ENCODE measurements around the gene UBE2D2.

UBE2D2 gene

GRCh38 chr5:139671096-139671841 is 110.1 kb downstream of the UBE2D2 start:
- DNase-seq (ENCODE audit: extremely low read depth in 1 of 2, low read depth in 1 of 2) = no peak

DNA sequence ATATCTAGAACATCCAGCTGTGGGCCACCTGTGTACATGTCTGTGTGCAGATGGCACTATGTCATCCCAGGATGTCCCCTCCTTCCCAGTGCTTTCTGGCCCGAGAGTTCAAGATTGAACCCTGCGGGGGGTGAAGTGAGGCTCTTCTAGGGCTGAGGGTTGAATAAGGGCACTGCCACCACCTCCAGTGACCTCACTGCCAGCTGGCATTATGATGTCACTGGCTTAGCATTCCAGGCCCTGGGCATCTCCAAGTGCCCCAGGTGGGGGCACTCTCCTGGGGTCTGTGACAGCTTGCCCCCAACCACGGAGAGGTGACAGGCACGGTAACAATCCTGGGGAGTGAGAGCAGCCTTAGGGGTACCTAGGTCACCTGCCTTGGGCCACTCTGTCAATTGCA is 114.1 kb downstream of the UBE2D2 start:
- DNase-seq (ENCODE audit: extremely low read depth in 1 of 2, low read depth in 1 of 2) = no peak

DNA sequence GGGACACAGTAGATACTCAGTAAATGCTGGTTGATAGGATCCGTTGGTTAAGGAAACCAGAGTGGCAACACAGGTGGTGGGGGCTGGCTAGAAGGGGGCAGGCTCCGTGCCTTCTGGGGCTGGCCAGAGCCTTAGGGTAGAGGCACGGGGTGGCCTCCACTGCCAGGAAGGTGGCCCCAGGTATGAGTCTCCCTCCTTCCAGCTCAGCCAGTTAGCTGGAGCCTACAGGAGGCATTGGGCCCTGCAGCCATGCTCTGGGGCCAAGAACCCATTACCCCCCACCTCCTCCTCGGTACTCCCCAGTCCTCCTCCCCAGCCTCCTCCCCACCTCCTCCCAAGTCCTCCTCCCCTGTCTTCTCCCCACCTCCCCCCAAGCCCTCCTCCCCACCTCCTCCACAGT is 114.7 kb downstream of the UBE2D2 start:
- DNase-seq (ENCODE audit: extremely low read depth in 1 of 2, low read depth in 1 of 2) = no peak

GRCh38 chr5:139676406-139676805 is 115.3 kb downstream of the UBE2D2 start:
- no peak for DNase-seq (ENCODE audit: extremely low read depth in 1 of 2, low read depth in 1 of 2)

- DNase-seq (ENCODE audit: extremely low read depth in 1 of 2, low read depth in 1 of 2) = no peak
Measured at GRCh38 chr5:139676951-139677735, 116.0 kb downstream of the UBE2D2 start.

All from stimulated activated CD8-positive, alpha-beta memory T cell treated with anti-CD3 and anti-CD28 coated beads, Interleukin-7, amount 100 ng/mL, for 48 hours (primary cell).